GM12878 (cell line): ENCODE data around the gene HCFC1R1.

ENCODE experiments used
- CTCF ChIP-seq, 3 experiments: IDR thresholded peaks in 2 of 3; conservative IDR thresholded peaks in 1 of 3; 2 replicates each; pipeline ENCODE4 v1.5.1; 2011; ENCODE audit warnings: low read depth in 3 of 3, low read length in 3 of 3, mild to moderate bottlenecking in 3 of 3, control low read depth in 2 of 3, moderate library complexity in 2 of 3, inconsistent platforms in 1 of 3, mixed read lengths in 1 of 3; ENCODE audit not compliant: control insufficient read depth in 2 of 3, insufficient read depth in 1 of 3; ENCODE audit errors: extremely low read depth in 1 of 3
- EZH2 ChIP-seq: IDR thresholded peaks from 2 replicates; pipeline ENCODE4 v1.6.1; 2012; ENCODE audit warnings: low read depth, mild to moderate bottlenecking, control low read depth, inconsistent platforms, low read length, borderline replicate concordance; ENCODE audit not compliant: control insufficient read depth
- USF1 ChIP-seq: IDR thresholded peaks from 2 replicates; pipeline ENCODE4 v1.6.1; 2011; ENCODE audit warnings: borderline replicate concordance, low read depth, mild to moderate bottlenecking, moderate library complexity, mixed read lengths, low read length; ENCODE audit not compliant: insufficient read depth; ENCODE audit errors: extremely low read length

- no peak for TF ChIP-seq USF1
- no peak for TF ChIP-seq EZH2
- no peak for TF ChIP-seq CTCF (IDR thresholded peaks at IDR 0.05 in 2 of 3, conservative IDR thresholded peaks at IDR 0.05 in 1 of 3; ENCODE audit: control insufficient read depth in 2 of 3, extremely low read depth in 1 of 3, insufficient read depth in 1 of 3, low read depth in 3 of 3, low read length in 3 of 3)
Measured at GRCh38 chr16:3071655-3072054, 47.9 kb upstream of the HCFC1R1 start.
